H1 (cell line): ENCODE data around the gene PLCXD1. TPM values are rescaled to one million over a fixed set of nuclear protein-coding genes. Genes with fewer than 3 reads are reported as not detected.

Source experiments
- CTCF ChIA-PET: fragments of 300-600 bp; sonication (Branson Sonifier 250); formaldehyde crosslinking; loops from one replicate; lab custom pipeline; 2021; ENCODE audit not compliant: partially characterized antibody; lab: Charles Lee
- POLR2A ChIA-PET: fragments of 300-600 bp; sonication (Branson Sonifier 250); formaldehyde crosslinking; loops from one replicate; lab custom pipeline; 2021; ENCODE audit warnings: inconsistent platforms; ENCODE audit not compliant: partially characterized antibody; lab: Charles Lee
- DNase-seq, 2 experiments: peaks; one replicate each; pipeline versions ENCODE4 v3.0.0 to v3.0.0-alpha.2; 2010 to 2022; ENCODE audit warnings: low spot score in 2 of 2, low read depth in 1 of 2, mixed read lengths in 1 of 2
- FAIRE-seq: peaks from 2 replicates; lab custom pipeline; 2011; peaks lifted over from hg19 to GRCh38; lab: Jason Lieb, UNC
- H2AFZ ChIP-seq: 2 replicates; pipeline ENCODE4 v1.8.1; 2012; ENCODE audit warnings: low read length, inconsistent platforms
- H2AK5ac ChIP-seq: 2 replicates; pipeline ENCODE4 v1.6.1; 2013; ENCODE audit warnings: low read depth, low read length
- H2BK120ac ChIP-seq: replicated peaks from 2 replicates; pipeline ENCODE3; 2013; ENCODE audit warnings: low read depth, low read length, inconsistent platforms
- H2BK12ac ChIP-seq: 2 replicates; pipeline ENCODE4 v1.6.1; 2013; ENCODE audit warnings: low read depth, low read length
- H2BK15ac ChIP-seq: 2 replicates; pipeline ENCODE4 v1.6.1; 2013; ENCODE audit warnings: low read length
- H2BK20ac ChIP-seq: 2 replicates; pipeline ENCODE4 v1.6.1; 2013; ENCODE audit warnings: low read length
- H2BK5ac ChIP-seq: 2 replicates; pipeline ENCODE4 v1.6.1; 2013; ENCODE audit warnings: low read depth, low read length
- H3K14ac ChIP-seq: 2 replicates; pipeline ENCODE4 v1.6.1; 2013; ENCODE audit warnings: inconsistent platforms; ENCODE audit not compliant: insufficient read length
- H3K18ac ChIP-seq: 2 replicates; pipeline ENCODE4 v1.6.1; 2013; ENCODE audit warnings: low read length; ENCODE audit errors: extremely low read depth
- H3K23ac ChIP-seq: 2 replicates; pipeline ENCODE4 v1.6.1; 2013; ENCODE audit warnings: inconsistent platforms; ENCODE audit not compliant: insufficient read length
- H3K23me2 ChIP-seq: 2 replicates; pipeline ENCODE4 v1.6.1; 2013; ENCODE audit warnings: low read depth, low read length
- H3K27ac ChIP-seq: 2 replicates; pipeline ENCODE4 v1.6.1; 2011; ENCODE audit warnings: low read depth, low read length, inconsistent platforms
- H3K27me3 ChIP-seq, 4 experiments: replicated peaks in 1 of 4; 1 replicate in 1 of 4; 2 replicates in 3 of 4; pipeline versions ENCODE4 v1.6.1 to v1.8.1; 2011 to 2013; ENCODE audit warnings: low read length in 3 of 4, mild to moderate bottlenecking in 3 of 4, inconsistent platforms in 2 of 4, mixed read lengths in 2 of 4, moderate library complexity in 1 of 4; ENCODE audit not compliant: control insufficient read depth in 3 of 4, insufficient read depth in 3 of 4; ENCODE audit errors: extremely low read depth in 1 of 4
- H3K36me3 ChIP-seq, 4 experiments: 2 replicates each; pipeline versions ENCODE4 v1.6.1 to v1.8.1; 2011 to 2013; ENCODE audit warnings: mild to moderate bottlenecking in 4 of 4, low read length in 3 of 4, moderate library complexity in 2 of 4, control low read depth in 1 of 4, inconsistent platforms in 1 of 4; ENCODE audit not compliant: insufficient read depth in 4 of 4, control insufficient read depth in 2 of 4
- H3K4ac ChIP-seq: replicated peaks from 2 replicates; pipeline ENCODE3; 2013; ENCODE audit warnings: low read length, low read depth, mixed read lengths, inconsistent platforms; ENCODE audit not compliant: insufficient read length
- H3K4me1 ChIP-seq, 4 experiments: replicated peaks in 1 of 4; 1 replicate in 1 of 4; 2 replicates in 3 of 4; pipeline versions ENCODE4 v1.6.1 to v1.8.1; 2011 to 2013; ENCODE audit warnings: low read length in 3 of 4, inconsistent platforms in 2 of 4, mixed read lengths in 1 of 4; ENCODE audit not compliant: insufficient read depth in 4 of 4, control insufficient read depth in 3 of 4
- H3K4me2 ChIP-seq, 2 experiments: 2 replicates each; pipeline versions ENCODE4 v1.6.1 to v1.8.1; 2011 to 2013; ENCODE audit warnings: low read depth in 2 of 2, low read length in 2 of 2, control low read depth in 1 of 2, inconsistent platforms in 1 of 2, mild to moderate bottlenecking in 1 of 2; ENCODE audit not compliant: insufficient read depth in 1 of 2
- H3K4me3 ChIP-seq, 4 experiments: fragments of 200-600, 300-600 bp in 1 of 4; sonication (generic), shearing (Covaris generic), sonication (Bioruptor Twin) in 1 of 4; 2 replicates each; pipeline versions ENCODE4 v1.5.1 to v1.8.1; 2011 to 2016; ENCODE audit warnings: low read length in 4 of 4, low read depth in 3 of 4, control low read depth in 2 of 4, inconsistent platforms in 2 of 4, mild to moderate bottlenecking in 2 of 4, mixed read lengths in 1 of 4, moderate library complexity in 1 of 4; ENCODE audit not compliant: insufficient read depth in 2 of 4; ENCODE audit errors: extremely low read depth in 1 of 4
- H3K56ac ChIP-seq: replicated peaks from 2 replicates; pipeline ENCODE3; 2013; ENCODE audit warnings: low read depth, mild to moderate bottlenecking, mixed read lengths, low read length, inconsistent platforms; ENCODE audit not compliant: insufficient read length
- H3K79me1 ChIP-seq: 2 replicates; pipeline ENCODE4 v1.6.1; 2013; ENCODE audit warnings: low read depth, low read length, control low read depth
- H3K79me2 ChIP-seq, 2 experiments: 2 replicates each; pipeline versions ENCODE4 v1.6.1 to v1.8.1; 2012 to 2013; ENCODE audit warnings: low read length in 2 of 2, mild to moderate bottlenecking in 2 of 2, inconsistent platforms in 1 of 2; ENCODE audit not compliant: insufficient read depth in 2 of 2, control insufficient read depth in 1 of 2
- H3K9ac ChIP-seq, 4 experiments: replicated peaks in 1 of 4; 1 replicate in 1 of 4; 2 replicates in 3 of 4; pipeline versions ENCODE4 v1.6.1 to v1.8.1; 2011 to 2013; ENCODE audit warnings: low read depth in 3 of 4, low read length in 3 of 4, control low read depth in 2 of 4, mild to moderate bottlenecking in 2 of 4, moderate library complexity in 2 of 4, inconsistent platforms in 1 of 4; ENCODE audit errors: extremely low read depth in 1 of 4
- H3K9me3 ChIP-seq, 2 experiments: 2 replicates each; pipeline versions ENCODE4 v1.6.1 to v1.8.1; 2012 to 2013; ENCODE audit warnings: mild to moderate bottlenecking in 2 of 2, moderate library complexity in 2 of 2, control low read depth in 1 of 2, inconsistent platforms in 1 of 2, low read depth in 1 of 2, low read length in 1 of 2, mixed read lengths in 1 of 2; ENCODE audit not compliant: insufficient read depth in 2 of 2
- H4K20me1 ChIP-seq, 2 experiments: replicated peaks in 1 of 2; 2 replicates each; pipeline versions ENCODE3 to v1.8.1; 2011 to 2013; ENCODE audit warnings: inconsistent platforms in 2 of 2, low read length in 2 of 2, mild to moderate bottlenecking in 1 of 2; ENCODE audit not compliant: insufficient read depth in 2 of 2, control insufficient read depth in 1 of 2
- H4K5ac ChIP-seq: 2 replicates; pipeline ENCODE4 v1.6.1; 2013; ENCODE audit warnings: low read length, low read depth, mixed read lengths, inconsistent platforms; ENCODE audit not compliant: insufficient read length
- H4K8ac ChIP-seq: 2 replicates; pipeline ENCODE4 v1.8.0; 2013; ENCODE audit warnings: mild to moderate bottlenecking, moderate library complexity, low read length, inconsistent platforms; ENCODE audit not compliant: insufficient read depth; ENCODE audit errors: extremely low read depth
- H4K91ac ChIP-seq: replicated peaks from 2 replicates; pipeline ENCODE3; 2013; ENCODE audit warnings: low read length, mixed read lengths, inconsistent platforms; ENCODE audit not compliant: insufficient read length
- ATF3 ChIP-seq: IDR thresholded peaks from 2 replicates; pipeline ENCODE4 v1.6.1; 2011; ENCODE audit warnings: low read depth, mild to moderate bottlenecking, low read length; ENCODE audit not compliant: insufficient read depth
- BRCA1 ChIP-seq: IDR thresholded peaks from 2 replicates; pipeline ENCODE4 v1.6.1; 2012; ENCODE audit warnings: low read depth, low read length, improper control_type of control experiment
- EGR1 ChIP-seq: IDR thresholded peaks from 2 replicates; pipeline ENCODE4 v1.6.1; 2011; ENCODE audit warnings: low read depth, low read length, borderline replicate concordance
- KDM5A ChIP-seq: fragments of 200-600 bp; IDR thresholded peaks from 2 replicates; pipeline ENCODE4 v1.7.1; 2012; ENCODE audit warnings: mild to moderate bottlenecking, low read length, inconsistent platforms, mixed read lengths
- POLR2A ChIP-seq, 2 experiments: IDR thresholded peaks; 1 replicate in 1 of 2; 2 replicates in 1 of 2; pipeline ENCODE4 v1.6.1; 2011; ENCODE audit warnings: low read depth in 2 of 2, low read length in 2 of 2, mild to moderate bottlenecking in 2 of 2; ENCODE audit errors: control extremely low read depth in 1 of 2
- POLR2AphosphoS5 ChIP-seq: IDR thresholded peaks from 2 replicates; pipeline ENCODE4 v1.6.1; 2011; ENCODE audit warnings: low read depth, low read length
- POU5F1 ChIP-seq: IDR thresholded peaks from 2 replicates; pipeline ENCODE4 v1.6.1; 2011; ENCODE audit warnings: low read depth, mild to moderate bottlenecking, low read length, moderate library complexity
- SP2 ChIP-seq: IDR thresholded peaks from 2 replicates; pipeline ENCODE4 v1.6.1; 2012; ENCODE audit warnings: mild to moderate bottlenecking, low read length, inconsistent platforms
- SUZ12 ChIP-seq: fragments of 200-600 bp; sonication (generic); IDR thresholded peaks from 2 replicates; pipeline ENCODE4 v1.6.1; 2012; ENCODE audit warnings: mild to moderate bottlenecking, inconsistent platforms, low read length, moderate library complexity, mixed read lengths
- TAF1 ChIP-seq: IDR thresholded peaks from 2 replicates; pipeline ENCODE4 v1.6.1; 2011; ENCODE audit warnings: mild to moderate bottlenecking, low read depth, low read length
- TAF7 ChIP-seq: optimal IDR thresholded peaks from 2 replicates; pipeline ENCODE3; 2011; ENCODE audit warnings: low read depth, mild to moderate bottlenecking, inconsistent platforms, low read length, moderate library complexity, borderline replicate concordance
- WGBS, 2 experiments: shearing (Covaris generic) in 1 of 2; methylation state at CpG; one replicate each; pipeline versions ENCODE4 v1.1.6 to v1.1.7; 2013 to 2015; ENCODE audit warnings: low lambda C conversion rate in 2 of 2, mixed read lengths in 2 of 2, inconsistent platforms in 1 of 2, low coverage in 1 of 2, missing lambda C conversion rate in 1 of 2; ENCODE audit not compliant: insufficient replicate concordance in 2 of 2, insufficient coverage in 1 of 2, insufficient read length in 1 of 2; ENCODE audit errors: extremely low coverage in 1 of 2, missing lambda C conversion rate in 1 of 2; 5-methylcytosine and 5-hydroxymethylcytosine counted together
- polyA plus RNA-seq, 7 experiments: library from polyadenylated mRNA; depleted of rRNA in 3 of 7; stranded (reverse) in 5 of 7; unstranded in 2 of 7; fragments of >200 nt in 5 of 7; fragments of 200-250 nt in 2 of 7; gene quantifications; 1 replicate in 5 of 7; 2 replicates in 1 of 7; 4 replicates in 1 of 7; pipeline versions ENCODE4 v1.2.1 to v1.2.3, GENCODE V29; 2011 to 2013; ENCODE audit warnings: missing spikeins in 2 of 7, mixed read lengths in 2 of 7
- total RNA-seq: library from RNA; stranded (reverse); fragmentation: NEBNext Ultra II Directional; extraction: Animal tissue kit (Norgen Biotek cat#: 25700); gene quantifications from 2 replicates; pipeline ENCODE4 v1.2.1, GENCODE V29; 2021

Gene PLCXD1
- total and polyA plus RNA-seq, 2 of the 8 experiments (the other 6 are each of a cell fraction or from before 2014, with no cell fraction given) = 93.6 to 124 TPM

- Histone ChIP-seq H4K91ac (peak overlapping the region; percentile 81), H3K56ac (no peak overlapping the region), H4K5ac (peak overlapping the region; percentile 81), H3K4me1 (peaks cover 0 to 4% (median 3%) of the 10 kb centered on the region in 4 experiments; a peak in 3 of 7 replicates), H3K23me2 (peaks cover 10% of the 10 kb centered on the region; the same call in 1 of the 2 replicates), H3K4me3 (peak overlapping the region; percentile 64 to 95 (median 74)), H3K18ac (no peak overlapping the region; the same call in 1 of the 2 replicates), H3K4ac (no peak overlapping the region), H2BK15ac (no peak overlapping the region), H4K20me1 (peaks cover 0 to 6% of the 10 kb centered on the region in 2 experiments), H2BK5ac (peak overlapping the region; percentile 81; the same call in 1 of the 2 replicates), H3K36me3 (peaks cover 5 to 22% (median 11%) of the 10 kb centered on the region in 4 experiments; a peak in 6 of 8 replicates), H2BK120ac (no peak overlapping the region), H2AK5ac (no peak overlapping the region), H3K14ac (no peak overlapping the region), H3K23ac (no peak overlapping the region), H3K9me3 (no peaks in the 10 kb centered on the region), H2BK20ac (no peak overlapping the region), H2BK12ac (no peak overlapping the region), H4K8ac (peak overlapping the region; percentile 96), H3K27me3 (no peaks in the 10 kb centered on the region), H3K9ac (peak overlapping the region; percentile 73 to 97 (median 87); a peak in 6 of 7 replicates), H3K4me2 (peak overlapping the region; percentile 11 to 70; a peak in 3 of 4 replicates), H3K27ac (peak overlapping the region; percentile 89), H3K79me2 (peaks cover 0 to 9% of the 10 kb centered on the region in 2 experiments; a peak in 1 of 4 replicates), H3K79me1 (peaks cover 4% of the 10 kb centered on the region), H2AFZ (no peak overlapping the region)
- DNase-seq (peak; percentile 99), FAIRE-seq (no peak)
- CTCF ChIA-PET = no interaction called here
- POLR2A ChIA-PET = no interaction called here
- 1% methylated on average over 44 of the region's 61 CpGs; no CpG with 5 or more reads in 1 of the 2 experiments for WGBS, 2 experiments
- no peak for TF ChIP-seq KDM5A
- peak; percentile 73 for TF ChIP-seq TAF1
- no peak for TF ChIP-seq BRCA1
- TF ChIP-seq SP2 = peak; percentile 74
- peak; percentile 77 for TF ChIP-seq POLR2AphosphoS5
- no peak for TF ChIP-seq ATF3
- TF ChIP-seq POLR2A (IDR thresholded peaks at IDR 0.05; ENCODE audit: control extremely low read depth in 1 of 2, low read depth in 2 of 2, low read length in 2 of 2) = peak in 1 of 2 experiments; percentile 55; a peak in 1 of 3 replicates
- TF ChIP-seq SUZ12 = no peak
- TF ChIP-seq EGR1 = no peak
- no peak for TF ChIP-seq POU5F1
- TF ChIP-seq TAF7 = peak; percentile 53
Measured at GRCh38 chrX:318068-318738, 37.0 kb downstream of the PLCXD1 start.
